Measurements from ENCODE around the gene SMARCB1.

Gene SMARCB1

DNA sequence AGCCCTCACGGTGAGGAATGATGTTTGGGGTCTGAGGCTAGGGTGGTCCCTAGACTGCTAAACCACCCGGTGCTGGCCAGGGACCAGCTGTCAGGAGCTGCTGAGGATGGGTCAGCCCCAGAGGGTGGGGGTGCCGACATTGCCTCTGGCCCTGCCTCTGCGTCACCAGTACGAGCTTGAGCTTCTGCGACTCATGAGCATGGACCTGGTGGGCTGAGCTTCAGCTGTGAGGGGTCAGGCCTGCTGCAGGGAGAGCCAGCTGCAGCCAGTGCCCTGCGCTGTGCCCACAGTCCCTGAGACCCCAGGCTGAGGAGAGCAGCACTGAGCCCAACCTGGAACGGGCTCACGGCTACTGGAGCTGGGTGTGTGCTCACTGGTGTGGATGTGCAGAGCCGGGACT is 45.0 kb downstream of the SMARCB1 start:
- no peak for DNase-seq (ENCODE audit: low read depth)

DNA sequence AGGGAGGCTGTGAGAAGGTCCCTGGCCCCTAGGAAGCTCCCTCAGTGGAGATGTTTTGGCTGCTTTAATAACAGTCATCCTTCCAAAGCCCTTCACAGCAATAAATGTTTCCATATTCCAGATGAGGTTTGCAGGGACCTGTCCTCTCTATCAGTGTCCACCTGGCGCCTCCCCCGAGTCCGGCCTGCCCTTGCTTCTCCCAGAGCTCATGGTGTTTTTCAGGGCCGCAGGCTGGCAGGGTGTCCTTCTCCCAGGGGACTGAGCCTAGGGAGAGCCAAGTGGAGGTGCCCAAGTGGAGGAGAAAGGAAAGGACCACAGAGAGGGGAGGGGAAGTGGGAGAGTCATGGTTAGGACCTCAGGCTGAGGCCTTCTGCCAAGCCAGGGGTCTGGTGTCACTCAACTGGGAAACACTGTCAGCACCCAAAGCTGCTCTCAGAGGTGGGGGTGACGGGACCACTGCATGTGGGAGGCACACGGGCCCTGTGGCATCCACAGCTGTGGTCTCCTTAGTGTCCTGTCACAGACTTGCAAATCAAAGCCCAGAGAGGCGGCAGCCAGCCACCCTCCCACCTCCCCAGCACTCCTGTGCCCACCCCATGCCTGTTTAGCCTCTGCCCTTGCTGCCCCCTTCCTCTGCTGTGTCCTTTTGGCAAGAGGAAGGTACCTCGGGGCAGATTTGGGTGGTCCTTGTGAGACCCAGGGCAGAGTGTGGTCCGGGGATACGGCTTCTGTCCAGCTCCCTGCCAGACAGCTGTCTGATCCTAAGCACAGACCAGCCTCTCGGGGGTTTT is 45.7 kb downstream of the SMARCB1 start:
- no peak for DNase-seq (ENCODE audit: low read depth)

DNA sequence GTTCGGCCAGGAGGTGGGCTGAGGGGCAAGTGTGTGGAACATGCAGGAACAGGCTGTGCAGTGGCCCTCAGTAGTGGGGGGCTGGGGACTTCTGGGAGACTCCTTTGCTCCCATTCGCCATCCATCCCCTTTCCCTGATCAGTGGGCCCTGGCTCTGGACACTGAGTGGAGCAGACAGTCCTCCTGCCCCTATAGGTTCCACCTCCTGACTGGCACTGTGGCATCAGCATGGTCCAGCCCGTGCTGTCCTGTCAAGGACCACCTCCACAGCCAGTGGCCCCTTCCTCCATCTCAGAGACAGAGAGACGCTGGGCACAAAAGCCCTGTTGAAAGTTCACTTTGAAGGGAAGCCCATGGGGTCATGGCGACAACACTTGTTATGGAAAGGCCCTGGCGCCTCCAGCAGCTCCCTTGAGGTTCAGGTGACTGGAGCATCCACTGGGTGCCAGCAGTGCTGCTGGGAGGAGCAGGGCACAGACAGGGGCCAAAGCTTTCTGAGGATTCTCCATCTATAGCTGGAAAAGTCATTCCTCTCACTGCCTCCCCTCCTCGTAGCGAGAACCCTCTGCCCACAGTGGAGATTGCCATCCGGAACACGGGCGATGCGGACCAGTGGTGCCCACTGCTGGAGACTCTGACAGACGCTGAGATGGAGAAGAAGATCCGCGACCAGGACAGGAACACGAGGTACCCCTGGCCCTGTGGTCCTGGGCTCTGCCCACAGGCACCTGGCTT is 46.4 kb downstream of the SMARCB1 start:
- no peak for DNase-seq (ENCODE audit: low read depth)

DNA sequence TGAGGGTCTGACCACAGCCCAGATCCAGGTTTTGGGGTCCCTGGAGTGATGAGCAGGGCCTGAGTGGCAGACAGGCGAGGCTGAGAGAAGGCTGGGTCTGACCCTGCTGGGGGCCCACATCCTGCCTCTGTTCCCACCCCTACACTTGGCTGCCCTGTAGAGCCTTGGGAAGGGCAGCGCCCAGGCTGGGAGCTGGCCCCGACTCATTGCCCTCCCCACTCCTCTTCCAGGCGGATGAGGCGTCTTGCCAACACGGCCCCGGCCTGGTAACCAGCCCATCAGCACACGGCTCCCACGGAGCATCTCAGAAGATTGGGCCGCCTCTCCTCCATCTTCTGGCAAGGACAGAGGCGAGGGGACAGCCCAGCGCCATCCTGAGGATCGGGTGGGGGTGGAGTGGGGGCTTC is 47.1 kb downstream of the SMARCB1 start:
- no peak for DNase-seq (ENCODE audit: low read depth)

GRCh38 chr22:23834406-23834792 is 47.6 kb downstream of the SMARCB1 start:
- no peak for DNase-seq (ENCODE audit: low read depth)

- DNase-seq (ENCODE audit: low read depth), result no peak
These were observed 48.2 kb downstream of the SMARCB1 start for GRCh38 chr22:23834793-23835483.

GRCh38 chr22:23835484-23836144 is 48.8 kb downstream of the SMARCB1 start:
- no peak for DNase-seq (ENCODE audit: low read depth)

- DNase-seq (ENCODE audit: low read depth), result no peak
These were observed 49.5 kb downstream of the SMARCB1 start for GRCh38 chr22:23836281-23836680.

- no peak for DNase-seq (ENCODE audit: low read depth)
These were observed 50.1 kb downstream of the SMARCB1 start for GRCh38 chr22:23836692-23837495.

DNA sequence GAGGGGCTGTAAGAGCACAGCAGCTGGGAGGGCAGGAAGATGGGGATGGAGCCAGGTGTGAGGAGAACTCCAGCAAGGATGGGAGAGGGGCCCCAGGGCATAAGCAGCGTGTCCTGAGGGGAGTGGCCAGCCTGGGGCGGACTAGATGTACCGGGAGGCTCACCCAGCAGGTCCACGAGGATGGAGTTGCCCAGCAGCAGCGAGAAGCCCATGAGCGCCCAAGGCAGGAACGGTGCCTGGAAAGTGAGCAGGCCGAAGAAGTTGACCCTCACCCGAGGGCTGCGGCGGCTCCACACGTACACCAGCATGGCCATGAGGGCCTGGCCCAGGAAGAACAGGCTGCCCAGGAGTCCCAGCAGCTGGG is 50.7 kb downstream of the SMARCB1 start:
- DNase-seq (ENCODE audit: low read depth), result no peak

GRCh38 chr22:23837911-23838680 is 51.3 kb downstream of the SMARCB1 start:
- no peak for DNase-seq (ENCODE audit: low read depth)

DNA sequence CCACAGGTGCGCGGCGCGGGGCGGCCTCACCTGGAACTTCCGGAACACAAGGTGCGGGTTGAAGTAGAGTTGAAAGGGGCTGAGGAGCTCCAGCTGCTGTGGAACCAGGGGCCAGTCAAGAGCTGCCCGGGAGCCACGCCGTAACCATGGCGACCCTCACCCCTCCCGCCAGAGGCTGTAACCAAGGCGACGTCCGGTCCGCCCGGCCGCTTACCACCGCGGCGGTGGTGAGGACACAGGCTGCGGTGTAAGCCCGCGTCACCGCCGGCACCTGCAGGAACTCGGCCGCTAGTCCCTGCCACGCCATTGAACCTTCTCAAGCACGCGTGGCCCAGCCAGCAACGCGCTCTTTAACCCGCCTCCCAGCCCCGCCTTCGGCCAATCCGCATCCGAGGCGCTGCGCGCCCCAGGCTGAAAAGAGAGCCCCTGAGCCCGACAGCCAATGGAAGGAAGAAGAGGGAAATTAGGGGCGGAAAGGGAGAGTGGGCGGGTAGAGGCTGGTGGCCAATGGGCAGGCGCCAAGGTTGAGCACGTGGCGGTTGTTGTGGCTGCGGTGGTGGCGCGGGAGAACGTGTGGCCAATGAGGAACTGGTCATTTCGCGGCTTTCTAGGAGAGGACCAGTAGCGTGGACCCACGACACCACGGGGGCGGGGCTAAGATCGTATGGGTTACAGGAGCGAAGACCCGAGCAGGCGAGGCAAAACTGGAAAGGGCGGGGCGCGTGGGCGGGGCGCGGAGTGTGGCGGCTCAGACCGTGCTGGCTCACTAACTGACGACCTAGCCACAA is 52.1 kb downstream of the SMARCB1 start, which contains the start of gene DERL3:
DERL3 (minus strand) TSS at position 326 of the 788 bp plus-strand sequence; CDS start at position 307, 19 bp downstream.
- peak; percentile 91 for DNase-seq (ENCODE audit: low read depth)

GRCh38 chr22:23840026-23840425 is 53.3 kb downstream of the SMARCB1 start:
- no peak for DNase-seq (ENCODE audit: low read depth)

GRCh38 chr22:23841292-23841691 is 54.5 kb downstream of the SMARCB1 start:
- no peak for DNase-seq (ENCODE audit: low read depth)

DNA sequence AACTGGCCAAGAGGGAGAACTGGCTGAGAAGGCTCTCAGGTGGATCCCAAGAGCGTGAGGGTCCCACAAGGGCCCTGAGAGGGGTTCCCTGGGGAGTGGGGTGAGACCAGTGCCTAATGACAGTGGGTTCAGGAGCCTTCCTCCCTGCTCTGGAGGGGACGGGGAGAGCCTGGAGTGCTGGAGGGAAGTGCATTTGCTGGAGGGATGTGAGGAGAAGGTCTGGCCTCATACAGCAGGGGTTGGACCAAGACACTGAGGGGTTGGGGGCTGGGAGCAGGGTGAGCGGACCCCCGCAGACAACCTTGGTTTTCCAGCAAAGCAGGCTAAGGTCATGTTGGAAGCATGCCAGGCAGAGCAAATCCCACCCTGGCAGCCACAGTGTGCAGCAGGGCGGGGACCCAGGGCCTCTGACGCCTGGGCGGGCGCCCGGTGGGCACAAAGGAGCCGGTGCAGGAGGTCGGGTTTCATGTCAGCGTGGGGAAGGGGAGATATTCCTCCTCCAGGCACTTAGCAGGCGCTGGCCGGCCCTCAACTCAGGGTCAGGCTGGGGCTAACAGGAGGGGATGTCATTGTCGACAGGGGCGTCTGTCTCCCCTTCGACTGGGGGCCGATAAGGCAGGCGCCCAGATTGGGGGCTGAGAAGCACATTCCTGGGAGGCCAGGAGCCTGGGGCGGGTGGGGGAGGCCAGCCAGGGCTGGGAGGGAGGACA is 55.1 kb downstream of the SMARCB1 start:
- no peak for DNase-seq (ENCODE audit: low read depth)

DNA sequence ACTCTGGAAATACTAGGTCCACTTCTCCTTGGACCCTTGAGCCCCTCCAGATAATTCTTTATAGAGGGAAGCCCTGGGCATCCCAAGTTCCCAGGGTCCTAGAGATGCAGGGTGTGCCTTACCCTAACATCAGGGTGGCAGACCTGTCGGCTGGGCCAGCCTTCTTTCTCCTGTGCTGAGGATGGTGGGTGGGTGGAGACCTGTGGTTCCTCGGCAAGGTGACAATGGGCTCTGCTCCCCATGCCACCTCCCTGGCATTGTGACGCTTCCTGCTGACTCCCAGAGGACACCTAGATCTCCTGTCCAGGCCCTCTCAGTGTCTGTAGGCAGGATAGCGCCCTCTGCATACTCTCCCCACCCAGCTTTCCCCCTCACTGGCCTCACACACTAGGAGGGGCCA is 55.8 kb downstream of the SMARCB1 start:
- no peak for DNase-seq (ENCODE audit: low read depth)

- DNase-seq (ENCODE audit: low read depth), result no peak
These were observed 58.0 kb downstream of the SMARCB1 start for GRCh38 chr22:23844739-23845202.

- no peak for DNase-seq (ENCODE audit: low read depth)
These were observed 58.7 kb downstream of the SMARCB1 start for GRCh38 chr22:23845265-23846080.

Data from stimulated activated CD4-positive, alpha-beta T cell treated with anti-CD3 and anti-CD28 coated beads, Interleukin-2, amount 100 ng/mL, for 4 hours (primary cell).